ENCODE data around the gene CELSR1. TPM values are rescaled to one million over a fixed set of nuclear protein-coding genes. Genes with fewer than 3 reads are reported as not detected.

The CELSR1 gene
- total RNA-seq, 1 experiment from 2014 or later, result 22.6 TPM

DNA sequence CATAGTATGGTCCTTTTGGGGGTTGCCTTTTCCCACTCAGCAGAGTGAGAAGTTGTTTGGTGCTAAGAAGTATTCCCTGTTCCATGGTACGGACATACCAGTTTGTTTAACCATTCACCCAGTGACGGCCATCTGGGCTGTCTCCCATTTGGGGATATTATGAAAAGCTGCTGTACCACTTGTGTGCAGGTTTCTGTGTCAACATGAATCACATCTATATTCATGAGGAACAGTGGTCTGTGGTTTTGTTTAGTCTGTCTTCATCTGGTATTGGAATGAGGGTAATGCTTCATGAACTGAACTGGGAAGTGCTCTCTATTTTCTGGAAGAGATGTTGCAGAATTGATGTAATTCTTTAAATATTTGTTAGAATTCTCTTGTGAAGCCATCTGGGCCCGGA is 112.4 kb downstream of the CELSR1 start:
- no CpG with 5 or more reads among the region's 3 CpGs for WGBS (ENCODE audit: extremely low coverage, insufficient read length, low lambda C conversion rate)
- no peak overlapping the region for H2AFZ ChIP-seq (ENCODE audit: low read length)
- H4K8ac ChIP-seq (replicated peaks; ENCODE audit: insufficient read length, low read depth, low read length), result no peak overlapping the region
- no peak overlapping the region for H2BK5ac ChIP-seq (ENCODE audit: insufficient read length, low read length)
- no peak overlapping the region for H3K27ac Mint-ChIP-seq
- H3K4me1 ChIP-seq (ENCODE audit: insufficient read depth, low read length), result no peaks in the 10 kb centered on the region
- peaks cover 2 to 20% (median 9%) of the 10 kb centered on the region in 3 experiments; a peak in 6 of 7 replicates for H3K36me3 Mint-ChIP-seq (ENCODE audit: insufficient read depth in 1 of 3, low read depth in 3 of 3)
- no peaks in the 10 kb centered on the region; the same call in 1 of the 2 replicates for H3K27me3 Mint-ChIP-seq (ENCODE audit: low read depth)
- H2BK15ac ChIP-seq (ENCODE audit: low read depth, low read length), result no peak overlapping the region
- H2AK5ac ChIP-seq (ENCODE audit: insufficient read length, low read length), result no peak overlapping the region
- H4K5ac ChIP-seq (ENCODE audit: insufficient read length, low read depth, low read length), result no peak overlapping the region
- no peaks in the 10 kb centered on the region for H3K27me3 ChIP-seq (ENCODE audit: insufficient read depth, low read length)
- no peaks in the 10 kb centered on the region for H3K79me1 ChIP-seq (ENCODE audit: insufficient read depth, low read depth, low read length, poor library complexity, severe bottlenecking)
- TF ChIP-seq, protein P1, sequence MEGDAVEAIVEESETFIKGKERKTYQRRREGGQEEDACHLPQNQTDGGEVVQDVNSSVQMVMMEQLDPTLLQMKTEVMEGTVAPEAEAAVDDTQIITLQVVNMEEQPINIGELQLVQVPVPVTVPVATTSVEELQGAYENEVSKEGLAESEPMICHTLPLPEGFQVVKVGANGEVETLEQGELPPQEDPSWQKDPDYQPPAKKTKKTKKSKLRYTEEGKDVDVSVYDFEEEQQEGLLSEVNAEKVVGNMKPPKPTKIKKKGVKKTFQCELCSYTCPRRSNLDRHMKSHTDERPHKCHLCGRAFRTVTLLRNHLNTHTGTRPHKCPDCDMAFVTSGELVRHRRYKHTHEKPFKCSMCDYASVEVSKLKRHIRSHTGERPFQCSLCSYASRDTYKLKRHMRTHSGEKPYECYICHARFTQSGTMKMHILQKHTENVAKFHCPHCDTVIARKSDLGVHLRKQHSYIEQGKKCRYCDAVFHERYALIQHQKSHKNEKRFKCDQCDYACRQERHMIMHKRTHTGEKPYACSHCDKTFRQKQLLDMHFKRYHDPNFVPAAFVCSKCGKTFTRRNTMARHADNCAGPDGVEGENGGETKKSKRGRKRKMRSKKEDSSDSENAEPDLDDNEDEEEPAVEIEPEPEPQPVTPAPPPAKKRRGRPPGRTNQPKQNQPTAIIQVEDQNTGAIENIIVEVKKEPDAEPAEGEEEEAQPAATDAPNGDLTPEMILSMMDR (conservative IDR thresholded peaks at IDR 0.05), result no peak
- H3K9ac ChIP-seq (ENCODE audit: extremely low read depth, insufficient read length, low read length), result no peak overlapping the region
- no peak for DNase-seq
- H3K23ac ChIP-seq (ENCODE audit: insufficient read length, low read depth, low read length), result no peak overlapping the region
- H3K23me2 ChIP-seq (ENCODE audit: insufficient read length, low read depth, low read length, poor library complexity, severe bottlenecking), result no peaks in the 10 kb centered on the region
- H3K4ac ChIP-seq (ENCODE audit: low read depth, low read length), result no peak overlapping the region
- H3K56ac ChIP-seq (ENCODE audit: insufficient read length, low read depth, low read length), result no peak overlapping the region
- no peaks in the 10 kb centered on the region for H3K79me2 ChIP-seq (ENCODE audit: insufficient read depth, low read length)
- H3K4me2 ChIP-seq (ENCODE audit: insufficient read depth, insufficient read length, low read length), result no peak overlapping the region
- no peaks in the 10 kb centered on the region for H3K4me1 Mint-ChIP-seq
- H3K18ac ChIP-seq (ENCODE audit: insufficient read length, low read depth, low read length), result no peak overlapping the region
- no peak overlapping the region for H3T11ph ChIP-seq (ENCODE audit: low read length)
- no peak overlapping the region for H2BK120ac ChIP-seq (ENCODE audit: low read depth, low read length, poor library complexity, severe bottlenecking)
- no peaks in the 10 kb centered on the region for H3K9me3 ChIP-seq (ENCODE audit: control insufficient read depth, low read depth, low read length)
- H3K14ac ChIP-seq (ENCODE audit: insufficient read depth, low read length), result no peak overlapping the region
- H2BK20ac ChIP-seq (ENCODE audit: low read depth, low read length, poor library complexity, severe bottlenecking), result no peak overlapping the region
- no peak overlapping the region for H4K91ac ChIP-seq (ENCODE audit: insufficient read length, low read depth, low read length)
- no peak overlapping the region for H2BK12ac ChIP-seq (ENCODE audit: insufficient read length, low read depth, low read length)
- H3K27ac ChIP-seq (ENCODE audit: insufficient read length, low read depth, low read length), result no peak overlapping the region
- H4K20me1 ChIP-seq (ENCODE audit: control insufficient read depth, insufficient read depth, insufficient read length), result no peaks in the 10 kb centered on the region
- no peak overlapping the region for H3K4me3 Mint-ChIP-seq
- H3K9me3 Mint-ChIP-seq, result peaks cover 3 to 14% of the 10 kb centered on the region in 2 experiments; a peak in 2 of 5 replicates

Measured in H9 (cell line).